ENCODE results near the gene RND2.

DNA sequence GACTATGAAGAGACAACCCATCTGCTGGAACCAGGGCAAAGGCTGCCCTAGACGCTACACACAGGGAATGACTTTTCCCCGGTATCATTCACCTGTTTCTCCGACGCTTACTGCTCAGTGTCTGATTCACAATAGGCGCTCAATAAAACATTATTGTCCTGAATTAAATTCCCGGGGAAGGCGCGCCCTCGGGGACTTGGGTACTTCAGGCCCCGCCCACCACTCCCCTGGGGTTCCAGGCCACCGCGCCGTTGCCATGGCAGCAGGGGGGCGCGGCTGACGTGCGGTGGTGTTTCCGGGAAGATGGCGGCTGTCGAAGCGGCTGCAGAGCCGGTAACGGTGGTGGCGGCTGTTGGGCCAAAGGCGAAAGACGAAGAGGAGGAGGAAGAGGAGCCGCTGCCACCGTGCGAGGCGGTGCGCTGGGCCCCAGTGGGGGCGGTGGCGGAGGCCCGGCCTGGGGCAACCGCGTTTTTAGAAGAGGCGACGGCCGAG, 44.7 kb upstream of the RND2 start, which contains the start of gene RUNDC1:
- TF ChIP-seq POLR2A (IDR thresholded peaks at IDR 0.05; ENCODE audit: low read length) (peak; percentile 60), GATA1 (IDR thresholded peaks at IDR 0.05; ENCODE audit: low read depth, low read length) (no peak)

Data from erythroblast (primary cell).